D341Med (cell line): ENCODE data around the gene MSANTD1.

Experiments used
- DNase-seq: peaks from one replicate; pipeline ENCODE4 v3.0.0; 2012; ENCODE audit warnings: low spot score

Gene MSANTD1

DNA sequence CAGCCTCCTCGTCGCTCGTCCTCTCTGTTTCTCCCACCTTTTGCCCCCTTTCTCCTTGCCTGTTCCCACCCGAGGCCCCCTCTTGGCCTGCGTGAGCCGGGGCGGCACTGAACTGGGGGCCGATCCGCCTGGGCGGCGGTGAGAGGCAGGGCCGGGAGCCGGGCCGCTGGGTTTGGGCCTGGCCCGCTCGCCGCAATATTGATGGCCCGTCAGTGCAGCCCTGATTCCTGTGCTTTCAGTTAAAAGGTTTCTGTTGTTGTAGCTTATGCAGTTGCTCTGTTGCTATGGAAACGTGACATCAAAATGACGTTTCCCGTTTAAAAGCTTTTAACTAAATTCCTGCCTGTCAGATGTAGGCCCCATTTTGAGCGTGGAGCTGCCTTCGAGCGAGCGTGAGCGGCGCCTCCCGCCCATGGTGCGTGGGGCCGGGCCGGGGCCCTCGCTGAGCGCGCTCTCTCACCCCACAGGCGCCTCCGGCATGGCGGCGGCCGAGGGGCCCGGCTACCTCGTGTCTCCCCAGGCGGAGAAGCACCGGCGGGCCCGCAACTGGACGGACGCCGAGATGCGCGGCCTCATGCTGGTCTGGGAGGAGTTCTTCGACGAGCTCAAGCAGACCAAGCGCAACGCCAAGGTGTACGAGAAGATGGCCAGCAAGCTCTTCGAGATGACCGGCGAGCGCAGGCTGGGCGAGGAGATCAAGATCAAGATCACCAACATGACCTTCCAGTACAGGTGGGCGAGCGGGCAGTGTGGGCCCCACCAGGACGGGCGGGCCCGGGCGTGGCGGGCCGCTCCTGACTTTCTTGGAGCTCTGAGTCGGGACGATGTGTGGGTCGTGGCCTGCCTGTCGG is at the start of gene MSANTD1:
TSS of gene MSANTD1 (plus strand) at position 349 of the 851 bp plus-strand sequence. CDS start at position 413, 64 bp downstream.
- no peak for DNase-seq

DNA sequence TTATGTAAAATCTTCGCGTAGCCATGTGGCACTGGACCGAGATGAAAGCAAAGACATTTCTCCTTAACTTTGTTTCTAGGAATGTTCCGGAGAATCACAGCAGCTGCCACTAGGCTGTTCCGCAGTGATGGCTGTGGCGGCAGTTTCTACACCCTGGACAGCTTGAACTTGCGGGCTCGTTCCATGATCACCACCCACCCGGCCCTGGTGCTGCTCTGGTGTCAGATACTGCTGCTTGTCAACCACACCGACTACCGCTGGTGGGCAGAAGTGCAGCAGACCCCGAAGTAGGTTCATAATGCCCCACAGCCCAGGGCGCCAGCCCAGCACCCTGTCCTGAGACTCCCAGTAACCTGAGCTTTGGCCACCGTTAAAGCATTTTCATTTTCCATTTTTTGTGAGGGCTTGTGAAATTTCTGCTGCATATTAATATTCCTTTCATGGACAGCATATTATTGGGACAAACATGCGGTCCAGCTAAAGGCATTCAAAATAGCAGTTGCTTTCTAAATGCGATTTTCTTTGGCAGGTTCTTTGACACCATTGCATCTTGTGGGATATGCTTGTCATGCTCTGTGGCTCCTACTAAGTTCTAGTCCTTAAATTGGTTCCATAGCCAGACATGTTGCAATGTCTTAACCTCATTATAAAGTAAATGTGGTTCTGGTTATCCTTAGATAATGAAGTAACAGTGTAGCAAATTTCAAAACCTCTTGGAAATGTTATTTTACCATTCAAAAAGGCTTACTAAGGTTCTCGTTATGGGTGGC is 49.1 kb upstream of the MSANTD1 start:
- no peak for DNase-seq

DNA sequence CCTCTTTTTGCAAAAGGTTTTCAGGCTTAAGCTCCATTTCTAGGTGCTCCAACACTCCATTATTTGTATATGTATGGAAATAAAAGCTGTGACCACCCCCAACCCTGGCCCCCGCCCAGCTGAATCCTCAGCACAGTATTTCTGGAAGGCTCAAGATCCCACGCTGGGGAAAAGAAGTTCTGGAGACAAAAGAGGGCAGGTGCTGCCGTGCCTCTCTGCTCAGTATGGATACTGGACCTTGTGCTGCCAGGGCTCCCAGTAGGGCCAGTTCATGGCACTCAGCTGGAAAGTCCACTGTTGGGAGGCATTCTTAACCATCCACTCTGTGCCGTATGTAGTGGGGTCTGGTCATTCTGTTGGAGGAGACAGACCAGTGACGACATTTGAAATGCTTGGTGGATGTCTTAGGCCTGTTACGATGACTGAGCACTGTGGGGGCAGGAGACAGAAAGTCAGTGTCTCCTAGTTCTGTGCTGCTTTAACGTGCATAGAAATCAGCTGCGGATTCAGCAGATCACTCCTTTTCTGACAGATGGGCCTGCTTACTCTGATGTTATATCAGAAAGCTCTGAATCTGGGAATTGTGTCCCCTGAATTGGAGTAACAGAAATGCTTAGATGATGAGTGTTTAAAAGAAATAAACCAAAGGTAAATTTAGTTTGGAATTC is 48.4 kb upstream of the MSANTD1 start:
- no peak for DNase-seq

DNA sequence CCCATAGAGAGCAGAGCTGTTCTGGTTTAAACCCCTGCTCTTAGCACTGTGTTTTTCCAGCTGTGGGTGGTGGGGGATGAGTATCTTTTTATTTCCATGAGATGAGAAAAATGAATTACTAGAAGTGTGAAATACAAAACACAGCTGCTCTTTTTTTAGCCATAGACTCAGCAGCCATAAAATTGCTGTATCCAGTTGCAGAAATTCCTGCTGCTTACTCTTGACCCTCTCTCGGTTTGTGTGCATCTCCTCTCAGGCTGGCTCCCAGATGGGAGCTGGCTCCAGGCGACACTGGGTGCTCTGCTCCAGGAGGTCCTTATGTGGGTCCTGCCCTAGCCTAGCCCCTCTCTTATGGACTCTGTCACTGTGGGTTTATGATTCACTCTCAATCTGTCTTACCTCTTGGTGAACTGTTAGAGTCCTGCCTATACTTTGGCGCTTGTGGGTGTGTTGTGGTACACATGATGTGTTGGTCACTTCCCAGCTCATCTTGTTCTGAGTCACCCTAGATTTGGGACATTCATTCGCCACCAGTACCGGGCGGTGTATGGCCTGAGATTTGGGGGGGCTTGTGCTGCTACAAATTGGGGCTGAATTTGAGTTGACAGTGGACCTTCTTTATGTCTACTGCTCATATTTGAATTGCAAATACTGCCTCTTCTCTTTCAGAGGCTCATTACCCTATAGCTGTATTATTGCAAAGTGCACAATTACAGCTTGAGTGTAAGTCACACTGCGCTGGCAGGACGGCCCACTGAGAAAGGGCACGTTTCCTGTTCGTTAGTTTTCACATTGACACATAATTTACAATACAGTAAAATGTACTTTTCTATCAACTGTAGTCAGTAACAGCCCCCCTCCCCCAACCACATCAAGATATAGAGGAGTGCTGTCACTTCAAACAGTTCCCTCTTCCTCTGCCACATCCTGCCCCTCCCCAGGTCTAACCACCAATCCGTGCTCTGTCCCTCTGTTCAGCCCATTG is 46.9 kb upstream of the MSANTD1 start:
- DNase-seq, result no peak

DNA sequence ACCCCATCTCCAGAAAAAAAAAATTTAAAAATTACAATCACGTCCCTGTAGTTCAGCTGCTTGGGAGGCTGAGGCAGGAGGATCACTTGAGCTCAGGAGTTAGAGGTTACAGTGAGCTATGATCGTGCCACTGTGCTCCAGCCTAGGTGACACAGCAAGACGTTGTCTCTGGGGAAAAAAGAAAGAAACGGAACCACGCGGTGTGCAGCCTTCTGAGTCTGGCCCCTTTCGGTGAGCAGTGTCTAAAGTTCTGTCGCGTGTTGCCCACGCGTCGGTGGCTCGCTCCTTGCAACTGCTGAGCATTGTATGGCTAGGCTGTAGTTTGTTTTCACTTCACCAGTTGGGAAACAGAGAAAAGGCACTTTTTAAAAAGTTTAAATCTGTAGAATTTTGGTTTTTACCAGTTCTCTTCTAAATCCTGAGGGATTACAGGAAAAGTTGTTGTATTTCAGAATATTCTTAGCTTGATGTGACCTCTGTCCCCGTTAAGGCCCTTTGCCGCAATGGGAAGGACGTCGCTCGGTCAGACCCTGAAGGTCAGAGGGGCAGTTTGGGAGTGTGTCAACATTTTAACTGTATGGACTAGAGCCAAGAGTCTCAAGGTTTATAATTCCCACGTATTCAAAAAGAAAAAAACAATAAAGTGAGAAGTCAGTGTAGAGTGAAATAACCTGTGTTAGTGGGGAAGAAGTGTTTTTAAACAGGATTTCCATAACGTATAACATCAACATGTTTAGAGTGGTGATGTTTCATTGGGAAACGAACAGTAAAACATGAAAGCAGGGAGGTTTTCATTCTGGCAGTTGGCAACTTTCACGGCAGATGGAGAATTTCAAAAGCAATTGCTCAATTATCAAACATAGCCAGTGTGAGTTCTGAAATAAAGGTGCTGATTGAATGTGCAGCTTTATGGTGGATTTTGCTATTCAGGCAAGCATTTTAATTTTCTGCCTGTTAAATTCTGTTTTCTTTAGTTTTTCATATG is 45.8 kb upstream of the MSANTD1 start:
- no peak for DNase-seq

DNA sequence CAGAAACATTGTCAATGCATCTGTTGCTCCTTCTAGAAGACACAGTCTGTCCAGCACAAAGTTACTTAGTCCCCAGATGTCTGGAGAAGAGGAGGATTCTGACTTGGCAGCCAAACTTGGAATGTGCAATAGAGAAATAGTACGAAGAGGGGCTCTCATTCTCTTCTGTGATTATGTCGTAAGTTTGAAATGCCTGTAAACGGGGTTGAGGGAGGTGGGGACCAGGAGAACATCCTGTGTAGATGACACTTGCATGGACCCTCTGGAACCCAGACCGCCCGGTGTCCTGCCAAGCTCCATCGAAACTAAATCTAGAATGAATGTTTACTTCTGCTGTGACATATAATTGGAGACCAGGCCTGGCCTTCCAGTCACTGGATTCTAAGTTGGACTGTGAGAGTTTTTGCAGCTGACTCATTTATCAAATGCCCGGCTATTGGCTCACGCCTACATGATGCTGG is 45.0 kb upstream of the MSANTD1 start:
- no peak for DNase-seq

DNA sequence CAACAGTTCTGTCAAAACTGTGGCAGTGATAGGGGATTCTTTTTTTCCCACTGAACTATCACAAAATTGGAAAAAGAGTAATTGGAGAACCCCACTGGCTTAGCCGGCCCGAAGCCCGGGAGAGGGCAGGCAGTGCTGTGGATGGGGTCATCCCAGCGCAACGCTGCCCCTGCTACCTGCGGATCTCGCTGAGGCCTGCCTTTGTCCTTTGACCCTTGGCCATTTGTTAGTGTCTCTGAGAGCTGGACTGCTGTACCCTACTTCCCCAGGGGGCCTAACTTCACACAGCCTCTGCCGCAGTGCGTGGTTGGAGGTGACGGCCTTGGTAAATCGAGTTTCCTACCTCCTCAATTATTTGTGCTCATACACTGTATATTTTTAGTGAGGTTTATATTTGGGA is 43.0 kb upstream of the MSANTD1 start:
- no peak for DNase-seq

DNA sequence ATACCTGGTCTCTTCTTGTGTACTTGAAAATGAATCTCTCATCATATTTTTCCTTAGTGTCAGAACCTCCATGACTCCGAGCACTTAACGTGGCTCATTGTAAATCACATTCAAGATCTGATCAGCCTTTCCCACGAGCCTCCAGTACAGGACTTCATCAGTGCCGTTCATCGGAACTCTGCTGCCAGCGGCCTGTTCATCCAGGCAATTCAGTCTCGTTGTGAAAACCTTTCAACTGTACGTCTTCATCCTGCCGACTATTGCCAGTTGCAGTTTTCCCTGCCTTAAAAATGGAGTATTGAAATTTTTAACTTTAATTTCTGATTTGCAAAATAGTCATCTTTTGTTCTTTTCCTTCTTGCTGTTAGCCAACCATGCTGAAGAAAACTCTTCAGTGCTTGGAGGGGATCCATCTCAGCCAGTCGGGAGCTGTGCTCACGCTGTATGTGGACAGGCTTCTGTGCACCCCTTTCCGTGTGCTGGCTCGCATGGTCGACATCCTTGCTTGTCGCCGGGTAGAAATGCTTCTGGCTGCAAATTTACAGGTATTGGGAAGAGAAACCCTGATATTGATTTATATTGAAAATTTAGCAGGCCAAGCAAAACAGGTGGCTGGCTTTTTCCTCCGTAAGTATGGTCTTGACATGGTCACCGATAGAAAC is 42.4 kb upstream of the MSANTD1 start:
- DNase-seq, result no peak

DNA sequence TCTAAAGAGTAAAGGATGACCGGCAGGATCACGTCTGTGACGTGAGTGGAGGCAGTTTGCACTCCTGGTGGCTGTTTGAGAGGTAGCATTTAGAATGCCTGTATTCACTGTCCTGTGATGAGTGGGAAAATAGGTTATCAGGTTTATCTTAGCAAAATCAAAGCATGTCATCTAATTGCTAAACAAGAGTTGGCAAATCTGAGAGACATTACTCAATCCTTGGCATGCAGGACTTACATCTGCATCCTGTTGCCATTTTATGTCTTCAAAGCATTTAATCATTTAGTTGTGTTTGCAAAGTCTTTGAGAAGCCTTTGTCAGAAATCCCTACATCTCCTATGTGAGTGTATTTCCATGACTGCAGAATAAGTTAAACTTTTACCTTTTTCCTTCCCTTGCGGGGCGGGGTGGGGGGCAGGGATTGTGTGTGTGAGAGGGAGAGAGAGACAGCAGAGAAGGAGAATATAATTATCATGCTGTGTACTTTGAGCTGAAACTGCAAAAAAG is 41.4 kb upstream of the MSANTD1 start:
- DNase-seq, result no peak

DNA sequence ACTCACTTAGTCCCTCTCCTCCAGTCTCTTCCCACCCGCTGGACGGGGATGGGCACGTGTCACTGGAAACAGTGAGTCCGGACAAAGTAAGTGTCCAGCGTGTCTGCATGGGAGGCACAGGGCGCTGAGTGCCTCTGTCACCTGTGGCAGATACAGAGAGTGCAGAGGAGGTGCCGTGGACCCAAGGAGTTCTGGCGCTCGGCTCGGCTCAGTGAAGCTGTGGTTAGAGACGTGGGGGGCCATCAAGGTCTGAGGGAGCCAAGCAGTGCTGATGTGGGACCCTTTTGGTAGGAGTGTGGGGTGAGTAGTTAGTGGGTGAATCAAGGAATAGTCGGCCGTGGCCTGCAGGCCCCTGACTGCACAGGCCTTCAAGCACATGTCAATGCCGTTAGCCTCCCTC is 40.1 kb upstream of the MSANTD1 start:
- no peak for DNase-seq

DNA sequence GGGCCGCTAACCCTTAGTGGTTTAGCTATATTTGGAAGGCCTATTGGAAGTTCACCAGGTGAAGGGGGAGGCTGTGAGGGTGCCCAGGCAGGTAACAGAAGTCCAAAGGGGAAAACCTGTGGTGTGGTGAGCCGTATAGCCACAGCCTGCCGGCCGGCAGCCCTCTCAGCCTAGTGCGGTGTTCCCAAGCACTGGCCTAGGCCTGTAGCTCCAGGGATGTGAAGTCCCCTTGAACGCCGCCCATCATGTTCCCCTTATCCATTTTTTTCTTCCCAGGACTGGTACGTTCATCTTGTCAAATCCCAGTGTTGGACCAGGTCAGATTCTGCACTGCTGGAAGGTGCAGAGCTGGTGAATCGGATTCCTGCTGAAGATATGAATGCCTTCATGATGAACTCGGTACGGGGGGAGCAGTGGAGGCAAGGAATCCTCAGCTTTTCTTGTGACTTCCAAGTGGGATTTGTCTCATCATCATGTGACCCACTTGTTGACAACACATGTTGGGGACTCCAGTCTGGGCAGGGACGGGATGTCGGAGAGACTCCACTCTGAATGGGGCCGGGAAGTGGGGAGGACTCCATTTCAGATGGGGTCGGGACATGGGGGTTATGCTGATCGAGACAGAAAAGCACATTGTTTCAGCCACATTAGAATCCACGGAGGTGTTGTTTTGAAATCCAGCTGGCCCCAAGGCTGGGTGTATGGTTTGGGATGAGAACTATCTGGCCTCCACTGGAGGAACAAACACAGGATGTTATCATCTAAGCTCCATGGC is 39.2 kb upstream of the MSANTD1 start:
- no peak for DNase-seq

DNA sequence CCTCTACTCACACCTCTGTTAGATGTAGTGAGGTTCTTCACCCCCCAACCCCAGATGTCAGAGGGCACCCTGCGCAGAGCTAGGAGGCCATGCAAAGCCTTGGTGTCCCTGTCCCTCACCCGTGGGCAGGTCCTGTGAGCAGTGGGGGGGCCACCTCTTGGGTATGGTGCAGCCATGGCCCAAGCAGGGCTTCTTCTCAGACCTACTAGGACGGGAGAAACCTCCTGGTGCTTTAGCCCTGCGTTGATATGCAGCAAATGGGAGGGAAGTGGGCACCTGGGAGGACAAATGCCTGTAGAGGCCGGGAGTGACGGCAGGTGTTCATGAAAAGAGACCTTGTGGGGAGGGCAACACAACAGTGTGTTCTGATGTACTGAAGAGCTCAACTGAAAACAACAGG is 38.5 kb upstream of the MSANTD1 start:
- no peak for DNase-seq

DNA sequence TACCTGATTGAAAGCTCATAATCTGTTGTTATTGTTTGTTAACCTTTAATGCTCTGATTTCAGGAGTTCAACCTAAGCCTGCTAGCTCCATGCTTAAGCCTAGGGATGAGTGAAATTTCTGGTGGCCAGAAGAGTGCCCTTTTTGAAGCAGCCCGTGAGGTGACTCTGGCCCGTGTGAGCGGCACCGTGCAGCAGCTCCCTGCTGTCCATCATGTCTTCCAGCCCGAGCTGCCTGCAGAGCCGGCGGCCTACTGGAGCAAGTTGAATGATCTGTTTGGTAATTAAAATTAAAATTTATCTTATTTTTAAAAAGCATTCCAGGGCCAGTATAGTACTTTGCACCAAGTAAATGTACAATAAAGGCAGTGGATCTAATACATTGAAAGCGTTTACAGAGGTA is 37.1 kb upstream of the MSANTD1 start:
- no peak for DNase-seq

DNA sequence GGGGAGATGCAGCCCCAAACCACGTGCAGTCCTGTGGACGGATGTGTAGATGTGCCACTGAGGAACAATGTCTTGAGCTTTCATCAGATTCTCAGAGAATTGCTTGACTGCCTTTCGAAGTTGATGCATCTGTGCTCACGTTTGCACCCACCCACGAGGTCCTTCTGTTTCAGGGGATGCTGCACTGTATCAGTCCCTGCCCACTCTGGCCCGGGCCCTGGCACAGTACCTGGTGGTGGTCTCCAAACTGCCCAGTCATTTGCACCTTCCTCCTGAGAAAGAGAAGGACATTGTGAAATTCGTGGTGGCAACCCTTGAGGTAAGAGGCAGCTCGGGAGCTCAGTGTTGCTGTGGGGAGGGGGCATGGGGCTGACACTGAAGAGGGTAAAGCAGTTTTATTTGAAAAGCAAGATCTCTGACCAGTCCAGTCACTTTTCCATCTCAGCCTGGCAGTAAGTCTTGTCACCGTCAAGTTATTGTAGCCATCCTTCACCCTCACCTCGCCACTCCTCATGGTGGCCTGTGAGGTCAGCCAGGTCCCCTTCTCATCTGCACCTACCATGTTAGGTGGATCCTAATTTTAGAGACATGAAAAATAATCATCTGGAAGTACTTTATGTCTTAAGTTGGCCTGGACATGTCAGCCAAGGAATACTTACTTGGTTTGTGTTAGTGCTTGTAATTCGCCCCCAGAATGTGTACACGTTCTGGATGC is 36.4 kb upstream of the MSANTD1 start:
- no peak for DNase-seq

DNA sequence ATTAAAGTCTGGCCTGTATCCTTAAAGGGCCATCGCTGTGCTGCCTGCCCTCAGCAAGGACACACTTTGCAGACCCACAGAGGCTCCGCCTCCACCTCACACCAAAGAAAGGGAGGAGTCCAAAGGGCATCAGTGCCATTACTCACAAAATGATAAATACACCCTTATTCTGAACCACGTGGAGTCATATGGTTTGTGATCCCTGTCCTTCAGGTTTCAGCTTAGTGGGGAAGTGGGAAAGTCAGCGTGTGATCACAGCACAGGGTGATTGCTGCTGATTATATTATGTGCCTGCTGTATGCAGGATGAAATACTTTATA is 35.9 kb upstream of the MSANTD1 start:
- DNase-seq, result no peak

DNA sequence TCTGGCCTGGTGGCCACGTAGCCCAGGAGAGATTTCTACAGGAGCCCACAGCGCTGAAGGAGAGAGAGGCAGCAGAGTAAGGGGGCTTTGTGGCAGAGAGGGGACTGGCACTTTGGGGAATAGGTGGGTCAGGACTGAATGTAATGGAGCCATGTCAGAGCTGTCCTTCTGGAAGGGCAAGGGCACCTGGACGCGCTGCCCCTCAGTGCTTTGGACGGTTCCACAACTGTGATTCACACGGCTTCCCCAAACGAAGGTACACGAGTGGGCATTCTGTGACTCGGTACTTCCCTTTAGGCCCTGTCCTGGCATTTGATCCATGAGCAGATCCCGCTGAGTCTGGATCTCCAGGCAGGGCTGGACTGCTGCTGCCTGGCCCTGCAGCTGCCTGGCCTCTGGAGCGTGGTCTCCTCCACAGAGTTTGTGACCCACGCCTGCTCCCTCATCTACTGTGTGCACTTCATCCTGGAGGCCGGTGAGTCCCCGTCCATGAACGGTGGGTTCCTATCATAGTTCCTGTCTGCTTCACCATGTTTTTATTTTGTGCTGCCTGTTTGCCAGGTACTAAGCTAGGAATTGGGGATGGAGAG is 35.2 kb upstream of the MSANTD1 start:
- no peak for DNase-seq

DNA sequence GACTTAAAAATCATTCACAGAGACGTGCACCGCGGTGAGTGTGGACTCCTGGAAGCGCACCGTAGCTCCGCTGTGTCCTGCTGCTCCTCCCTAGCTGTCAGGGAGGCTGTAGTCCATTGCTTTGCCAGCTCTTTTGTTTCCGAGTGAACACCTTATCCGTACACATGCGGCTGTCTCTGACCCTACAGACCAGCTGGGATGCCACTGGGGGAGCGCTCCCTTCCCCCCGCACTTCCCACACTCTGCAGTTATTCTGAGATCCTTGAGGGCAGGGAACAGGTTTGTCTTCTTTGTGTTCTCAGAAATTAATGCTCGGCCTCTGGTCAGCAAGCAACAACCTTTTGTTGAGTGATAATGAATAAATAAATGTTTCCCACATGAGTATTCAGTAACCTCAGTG is 33.7 kb upstream of the MSANTD1 start:
- DNase-seq, result no peak

DNA sequence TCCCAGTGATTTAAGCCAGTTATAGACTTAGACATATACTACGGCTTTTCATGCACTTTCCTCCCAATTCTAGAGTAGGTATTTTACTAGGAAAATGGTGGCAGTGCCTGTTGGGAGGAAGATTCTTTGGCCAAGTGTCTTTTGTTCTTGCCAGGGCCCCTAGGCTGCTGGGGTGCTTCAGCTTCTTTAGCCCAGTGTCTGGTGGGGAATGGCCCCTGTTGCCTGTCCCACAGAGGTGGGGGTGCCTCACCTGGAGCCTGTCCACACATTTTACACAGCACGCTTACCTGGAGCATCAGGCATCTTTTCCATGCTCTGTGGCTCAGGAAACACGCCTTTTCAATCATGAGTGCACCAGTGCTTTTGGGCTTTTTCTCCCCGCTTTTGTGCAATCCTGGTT is 33.2 kb upstream of the MSANTD1 start:
- no peak for DNase-seq
